ENCODE results near the gene UNK. TPM values are rescaled to one million over a fixed set of nuclear protein-coding genes. Genes with fewer than 3 reads are reported as not detected.
"Not testable (repeated sequence)": the region's sequence is repeated elsewhere in the genome, so short reads cannot be mapped to it uniquely, and the experiment has no call there.

The UNK gene
- total RNA-seq, 1 experiment from 2014 or later: 29.6 TPM

DNA sequence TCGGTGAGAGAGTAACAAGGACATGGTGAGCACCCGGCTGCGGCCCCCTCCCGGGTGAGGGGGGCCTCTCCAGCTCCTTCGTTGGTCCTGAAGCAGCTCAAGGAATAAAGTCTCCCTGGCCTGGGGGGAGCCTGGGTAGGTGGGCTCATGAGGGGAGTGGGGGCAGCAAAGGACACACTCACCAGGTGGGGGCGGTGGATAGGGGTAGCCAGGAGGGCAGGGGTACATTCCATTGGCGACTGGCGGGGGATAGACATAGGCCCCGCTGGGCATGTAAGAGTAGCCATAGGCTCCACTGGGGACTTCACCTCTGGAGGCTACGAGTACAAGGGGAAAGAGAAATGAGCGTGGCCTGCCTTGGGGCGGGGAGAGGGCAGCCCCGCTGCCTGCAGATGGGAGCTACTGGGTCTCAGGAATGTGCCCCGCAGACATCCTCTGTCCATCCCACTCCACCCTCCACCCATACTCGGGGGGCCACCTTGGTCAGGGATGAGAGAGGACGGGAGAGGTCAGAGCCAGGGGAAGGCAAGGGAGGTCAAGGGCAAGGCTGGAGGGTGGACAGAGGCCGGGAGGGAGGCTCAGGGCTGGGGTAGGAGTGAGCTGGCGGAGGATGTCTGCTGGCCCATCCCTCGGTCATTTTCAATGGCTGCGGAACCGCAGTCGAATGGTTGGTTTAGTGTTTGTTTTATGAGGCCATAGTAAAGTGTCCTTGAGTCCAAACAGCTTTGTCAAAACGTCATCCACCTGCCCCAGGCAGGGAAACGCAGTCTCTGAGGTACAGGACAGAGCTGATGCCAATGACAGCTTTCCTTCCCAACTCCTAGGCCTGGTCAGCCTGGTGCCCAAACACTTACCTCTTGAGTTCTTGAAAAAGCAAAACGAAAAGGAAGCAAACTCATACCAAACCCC, 63.3 kb downstream of the UNK start:
- no peak for DNase-seq (ENCODE audit: low spot score)

DNA sequence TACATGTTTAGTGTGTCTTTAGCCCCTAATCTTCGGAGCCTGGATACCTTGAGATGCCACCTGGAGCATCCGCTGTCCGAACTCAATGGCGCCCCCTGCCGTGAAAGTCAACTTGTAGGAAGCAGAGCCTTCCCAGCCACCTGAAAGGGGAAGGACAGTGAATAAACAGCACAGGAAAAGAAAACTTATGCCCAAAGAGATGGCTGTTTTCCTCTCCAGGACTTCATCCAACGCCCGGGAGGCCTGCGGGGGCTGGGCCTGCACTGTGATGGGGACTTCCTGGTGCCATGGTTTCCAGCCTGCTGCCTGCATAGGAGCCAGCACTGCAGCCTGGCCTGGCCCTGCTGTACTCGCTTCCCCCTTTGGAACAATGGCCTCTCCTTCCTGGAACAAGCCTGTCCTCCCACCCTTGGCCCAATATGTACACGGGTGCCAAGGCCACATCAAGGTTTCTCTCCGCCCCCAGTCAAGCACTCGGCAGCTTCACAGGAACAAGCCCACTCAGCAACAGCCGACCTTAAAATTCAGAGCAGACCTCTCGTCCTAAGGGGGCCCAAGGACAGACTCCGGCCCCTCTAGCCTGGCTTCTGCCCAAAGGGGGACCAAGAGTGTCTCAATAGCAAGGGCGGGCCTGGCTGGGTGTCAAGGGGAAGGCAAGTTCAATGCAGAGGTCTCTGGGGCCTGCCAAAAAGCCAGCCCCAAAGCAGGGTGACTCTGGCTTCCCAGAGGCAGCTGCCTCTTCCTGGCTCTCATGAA, 64.1 kb downstream of the UNK start:
- DNase-seq (ENCODE audit: low spot score): no peak

GRCh38 chr17:75849279-75849646, 64.7 kb downstream of the UNK start:
- DNase-seq (ENCODE audit: low spot score): no peak

DNA sequence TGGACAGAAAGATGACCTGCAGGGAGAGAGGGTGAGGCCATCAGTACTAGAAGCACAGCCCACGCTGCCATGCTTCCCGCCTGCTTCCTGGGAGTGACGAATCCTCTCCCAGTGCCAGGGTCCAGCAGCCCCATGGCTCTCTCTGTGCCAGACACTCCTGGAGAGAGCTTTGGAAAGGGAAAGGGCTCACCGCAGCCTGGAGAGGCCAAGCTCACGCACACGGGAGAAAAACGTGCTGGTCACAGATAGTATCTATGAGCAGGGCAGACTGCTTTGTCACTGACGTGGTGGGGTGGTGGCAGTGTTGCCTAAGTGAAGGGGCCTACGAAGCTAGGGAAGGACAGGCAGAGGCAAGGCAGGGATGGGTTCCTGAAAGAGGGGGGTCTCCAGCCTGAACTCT, 65.1 kb downstream of the UNK start:
- DNase-seq (ENCODE audit: low spot score): no peak

- DNase-seq (ENCODE audit: low spot score): no peak
Observed at GRCh38 chr17:75850928-75851692, 66.5 kb downstream of the UNK start.

DNA sequence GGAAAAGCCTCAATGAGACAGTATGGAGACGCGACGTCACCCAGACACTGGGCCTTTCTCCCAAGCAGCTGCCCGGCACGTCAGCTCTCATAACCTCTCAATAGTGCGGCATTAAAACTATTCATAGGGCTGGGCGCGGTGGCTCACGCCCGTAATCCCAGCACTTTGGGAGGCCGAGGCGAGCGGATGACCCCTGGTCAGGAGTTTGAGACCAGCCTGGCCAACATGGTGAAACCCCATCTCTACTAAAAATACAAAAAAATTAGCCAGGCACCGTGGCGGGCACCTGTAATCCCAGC, 67.0 kb downstream of the UNK start:
- not testable (repeated sequence) for DNase-seq (ENCODE audit: low spot score)

GRCh38 chr17:75853433-75853832, 68.8 kb downstream of the UNK start:
- no peak for DNase-seq (ENCODE audit: low spot score)

DNA sequence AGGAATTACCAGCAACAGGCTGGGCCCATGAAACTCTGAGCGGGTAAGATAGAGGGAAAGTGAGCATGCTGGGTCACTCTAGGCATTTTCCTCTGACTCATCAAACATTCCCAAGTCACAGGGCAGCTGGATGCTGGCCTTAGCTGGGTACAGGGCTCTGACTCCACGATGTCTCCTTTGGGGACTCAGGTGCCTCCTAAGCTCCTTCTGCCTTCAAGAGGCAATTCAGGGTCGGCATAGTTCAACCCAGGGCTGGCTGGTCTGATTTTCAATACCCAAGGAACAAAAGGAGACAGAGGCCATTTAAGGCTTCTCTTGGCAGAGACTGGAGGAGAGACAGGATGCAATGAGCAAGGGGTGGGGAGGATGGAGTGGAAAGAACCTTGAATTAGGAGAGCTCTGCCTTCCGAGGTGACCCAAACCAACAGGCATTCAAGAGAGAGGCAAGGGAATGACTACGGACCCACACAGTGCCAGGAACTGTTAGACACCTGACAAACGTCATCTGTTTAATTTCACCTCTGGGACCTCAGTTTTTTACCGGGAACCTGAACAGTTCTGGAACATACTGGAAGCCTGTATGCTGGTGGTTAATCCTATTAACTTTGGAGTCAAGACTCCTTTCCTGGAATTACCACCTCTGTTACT, 69.6 kb downstream of the UNK start:
- no peak for DNase-seq (ENCODE audit: low spot score)

DNA sequence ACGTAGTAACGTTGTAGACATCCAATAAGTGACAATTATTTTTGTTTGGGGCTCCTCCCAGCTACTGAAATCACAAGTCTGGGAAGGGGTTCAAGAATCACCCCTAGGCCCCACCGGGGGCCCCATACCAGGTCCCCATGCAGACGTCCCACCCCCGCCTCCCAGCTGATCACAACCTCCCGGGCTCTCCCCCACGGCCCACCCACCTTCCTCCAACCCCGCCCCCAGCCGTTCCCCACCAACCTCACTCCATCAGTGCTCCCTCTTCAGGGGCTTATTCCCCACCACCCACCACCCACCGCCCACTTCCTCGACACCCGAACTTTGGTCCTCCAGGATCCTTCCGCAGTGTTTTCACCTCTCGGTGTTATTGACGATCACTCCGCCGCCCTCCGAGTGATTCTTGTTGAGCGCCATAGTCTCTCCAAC, 70.3 kb downstream of the UNK start:
- DNase-seq (ENCODE audit: low spot score): no peak

GRCh38 chr17:75855310-75856061, 70.9 kb downstream of the UNK start, which contains the start of gene WBP2:
TSS of gene WBP2 (minus strand) at chr17:75855335. CDS start at chr17:75855297, 38 bp downstream.
- peak; percentile 100 for DNase-seq (ENCODE audit: low spot score)

- no peak for DNase-seq (ENCODE audit: low spot score)
Observed at GRCh38 chr17:75856062-75856756, 71.6 kb downstream of the UNK start.

GRCh38 chr17:75859358-75859757, 74.8 kb downstream of the UNK start:
- DNase-seq (ENCODE audit: low spot score): not testable (repeated sequence)

DNA sequence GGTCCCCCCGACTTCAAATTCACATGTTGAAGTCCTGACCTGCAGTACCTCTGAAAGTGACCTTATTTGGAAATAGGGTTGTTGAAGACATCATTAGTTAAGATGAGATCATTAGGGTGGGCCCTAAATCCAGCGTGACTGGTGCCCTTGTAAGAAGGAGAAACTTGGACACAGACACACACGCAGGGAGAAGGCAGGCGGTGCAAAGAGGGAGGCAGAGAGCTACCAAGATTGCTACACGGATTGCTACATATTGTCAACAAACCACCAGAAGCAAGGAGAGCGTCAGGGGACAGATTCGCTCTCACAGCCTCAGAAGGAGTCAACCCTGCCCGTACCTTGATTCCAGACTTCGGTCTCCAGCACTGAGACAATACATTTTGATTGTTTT, 77.3 kb downstream of the UNK start:
- DNase-seq (ENCODE audit: low spot score): no peak

GRCh38 chr17:75864448-75864871, 79.9 kb downstream of the UNK start:
- peak; percentile 95 for DNase-seq (ENCODE audit: low spot score)

GRCh38 chr17:75864887-75865286, 80.3 kb downstream of the UNK start:
- not testable (repeated sequence) for DNase-seq (ENCODE audit: low spot score)

- DNase-seq (ENCODE audit: low spot score): not testable (repeated sequence)
Observed at GRCh38 chr17:75865404-75866188, 81.0 kb downstream of the UNK start.

GRCh38 chr17:75868730-75869281, 84.2 kb downstream of the UNK start:
- DNase-seq (ENCODE audit: low spot score): not testable (repeated sequence)

GRCh38 chr17:75869282-75870141, 84.9 kb downstream of the UNK start:
- peak; percentile 85 for DNase-seq (ENCODE audit: low spot score)
